IMR-90 (cell line): Measurements from ENCODE around the gene CORO1C. TPM values are rescaled to one million over a fixed set of nuclear protein-coding genes. Genes with fewer than 3 reads are reported as not detected.

Source experiments
- ATAC-seq: fragments of 200-7000 bp; cut with Tn5 transposase; 2 replicates; pipeline ENCODE4 v1.9.1; 2020; ENCODE audit warnings: low read depth, mild to moderate bottlenecking, moderate library complexity
- BruUV-seq: library from RNA; stranded (reverse); fragments of 400-500 nt; replicated peaks from 2 replicates; lab custom pipeline; 2021; lab: Mats Ljungman, UMichigan
- CTCF ChIA-PET: fragments of 300-600 bp; formaldehyde crosslinking; extraction: SDS; loops from one replicate; lab custom pipeline; 2021; ENCODE audit warnings: antibody characterized with exemption; lab: Yijun Ruan, JAX
- POLR2A ChIA-PET: fragments of 300-600 bp; sonication (Branson Sonifier 250); formaldehyde crosslinking; loops from one replicate; lab custom pipeline; 2022; ENCODE audit warnings: antibody characterized with exemption; ENCODE audit not compliant: unreplicated experiment; lab: Charles Lee
- DNase-seq: peaks from one replicate; pipeline ENCODE4 v3.0.0; 2013
- H2AFZ ChIP-seq: replicated peaks from 2 replicates; pipeline ENCODE3; 2013; ENCODE audit warnings: low read length, mild to moderate bottlenecking; ENCODE audit not compliant: poor library complexity
- H2AK5ac ChIP-seq: 2 replicates; pipeline ENCODE4 v1.6.1; 2013; ENCODE audit warnings: low read depth, low read length, inconsistent platforms
- H2AK9ac ChIP-seq: replicated peaks from 2 replicates; pipeline ENCODE3; 2013; ENCODE audit warnings: mild to moderate bottlenecking, low read depth, low read length, moderate library complexity; ENCODE audit not compliant: poor library complexity
- H2BK120ac ChIP-seq: 2 replicates; pipeline ENCODE4 v1.6.1; 2013; ENCODE audit warnings: low read depth, low read length, inconsistent platforms
- H2BK15ac ChIP-seq: 3 replicates; pipeline ENCODE4 v1.6.1; 2013; ENCODE audit warnings: low read depth, low read length, inconsistent platforms
- H2BK20ac ChIP-seq: 2 replicates; pipeline ENCODE4 v1.6.1; 2013; ENCODE audit warnings: low read depth, mild to moderate bottlenecking, inconsistent platforms, low read length, moderate library complexity
- H2BK5ac ChIP-seq: 2 replicates; pipeline ENCODE4 v1.6.1; 2013; ENCODE audit warnings: mild to moderate bottlenecking, low read depth, low read length, inconsistent platforms; ENCODE audit not compliant: poor library complexity, severe bottlenecking
- H3K14ac ChIP-seq: replicated peaks from 2 replicates; pipeline ENCODE4 v1.6.1; 2013; ENCODE audit warnings: low read depth, low read length, inconsistent platforms
- H3K18ac ChIP-seq: 2 replicates; pipeline ENCODE4 v1.6.1; 2013; ENCODE audit warnings: low read depth, low read length, control low read depth
- H3K23ac ChIP-seq: 2 replicates; pipeline ENCODE4 v1.6.1; 2013; ENCODE audit warnings: low read depth, low read length, inconsistent platforms
- H3K27ac ChIP-seq: 2 replicates; pipeline ENCODE4 v1.5.1; 2013; ENCODE audit warnings: mild to moderate bottlenecking, control low read depth, low read length; ENCODE audit not compliant: insufficient read depth
- H3K27me3 ChIP-seq: 2 replicates; pipeline ENCODE4 v1.6.1; 2013; ENCODE audit warnings: low read length; ENCODE audit not compliant: control insufficient read depth, insufficient read depth
- H3K36me3 ChIP-seq: 2 replicates; pipeline ENCODE4 v1.6.1; 2013; ENCODE audit warnings: low read length, mixed read lengths; ENCODE audit not compliant: control insufficient read depth, insufficient read depth
- H3K4ac ChIP-seq: 2 replicates; pipeline ENCODE4 v1.6.1; 2013; ENCODE audit warnings: low read depth, low read length, inconsistent platforms
- H3K4me1 ChIP-seq: 2 replicates; pipeline ENCODE4 v1.6.1; 2013; ENCODE audit warnings: low read length, mixed read lengths; ENCODE audit not compliant: control insufficient read depth, insufficient read depth
- H3K4me2 ChIP-seq: 2 replicates; pipeline ENCODE4 v1.6.1; 2013; ENCODE audit warnings: low read depth, mild to moderate bottlenecking, control low read depth, low read length, moderate library complexity
- H3K4me3 ChIP-seq: 2 replicates; pipeline ENCODE4 v1.5.1; 2013; ENCODE audit warnings: low read depth, mild to moderate bottlenecking, control low read depth, low read length, moderate library complexity; ENCODE audit not compliant: insufficient read depth
- H3K56ac ChIP-seq: 2 replicates; pipeline ENCODE4 v1.6.1; 2013; ENCODE audit warnings: low read length, inconsistent platforms; ENCODE audit not compliant: insufficient read depth; ENCODE audit errors: extremely low read depth
- H3K79me1 ChIP-seq, 2 experiments: 2 replicates each; pipeline ENCODE4 v1.6.1; 2013; ENCODE audit warnings: low read length in 2 of 2, inconsistent platforms in 1 of 2, low read depth in 1 of 2
- H3K9ac ChIP-seq: 2 replicates; pipeline ENCODE4 v1.6.1; 2013; ENCODE audit warnings: low read depth, low read length, control low read depth
- H3K9me1 ChIP-seq: 2 replicates; pipeline ENCODE4 v1.6.1; 2013; ENCODE audit warnings: low read length, inconsistent platforms; ENCODE audit not compliant: insufficient read depth
- H3K9me3 ChIP-seq: 2 replicates; pipeline ENCODE4 v1.6.1; 2013; ENCODE audit warnings: low read length; ENCODE audit not compliant: control insufficient read depth, insufficient read depth
- H4K20me1 ChIP-seq: 2 replicates; pipeline ENCODE4 v1.6.1; 2013; ENCODE audit warnings: low read length, inconsistent platforms; ENCODE audit not compliant: insufficient read depth
- H4K5ac ChIP-seq: 2 replicates; pipeline ENCODE4 v1.6.1; 2013; ENCODE audit warnings: mild to moderate bottlenecking, low read depth, low read length, control low read depth
- H4K8ac ChIP-seq, 2 experiments: 2 replicates each; pipeline ENCODE4 v1.6.1; 2013; ENCODE audit warnings: low read depth in 2 of 2, low read length in 2 of 2, control low read depth in 1 of 2, inconsistent platforms in 1 of 2
- H4K91ac ChIP-seq: 2 replicates; pipeline ENCODE4 v1.6.1; 2013; ENCODE audit warnings: low read depth, low read length, inconsistent platforms; ENCODE audit not compliant: insufficient read depth
- CEBPB ChIP-seq: IDR thresholded peaks from 2 replicates; pipeline ENCODE4 v1.6.1; 2012; ENCODE audit warnings: low read depth, low read length, improper control_type of control experiment
- CTCF ChIP-seq: conservative IDR thresholded peaks from 2 replicates; pipeline ENCODE4 v1.5.1; 2012; ENCODE audit warnings: mild to moderate bottlenecking, low read depth, low read length, improper control_type of control experiment
- ELK1 ChIP-seq: fragments of 150-350 bp; IDR thresholded peaks from 2 replicates; pipeline ENCODE4 v1.6.1; 2016; ENCODE audit warnings: low read depth, mild to moderate bottlenecking, low read length, moderate library complexity, borderline replicate concordance
- MAZ ChIP-seq: IDR thresholded peaks from 2 replicates; pipeline ENCODE4 v1.6.1; 2012; ENCODE audit warnings: low read depth, mild to moderate bottlenecking, low read length, improper control_type of control experiment, moderate library complexity, borderline replicate concordance
- NFE2L2 ChIP-seq: fragments of 150-350 bp; IDR thresholded peaks from 2 replicates; pipeline ENCODE4 v1.6.1; 2016; ENCODE audit warnings: low read depth, mild to moderate bottlenecking, low read length
- RFX5 ChIP-seq: IDR thresholded peaks from 2 replicates; pipeline ENCODE4 v1.8.0; 2012; ENCODE audit warnings: low read depth, mild to moderate bottlenecking, low read length, moderate library complexity
- SMC3 ChIP-seq: fragments of 150-350 bp; IDR thresholded peaks from 2 replicates; pipeline ENCODE4 v1.6.1; 2016; ENCODE audit warnings: low read depth, mild to moderate bottlenecking, antibody characterized with exemption, low read length, moderate library complexity
- WGBS, 2 experiments: methylation state at CpG; one replicate each; pipeline versions ENCODE4 v1.1.5 to v1.1.7; 2013; ENCODE audit warnings: missing lambda C conversion rate in 2 of 2; ENCODE audit not compliant: insufficient read length in 1 of 2; ENCODE audit errors: extremely low coverage in 2 of 2; 5-methylcytosine and 5-hydroxymethylcytosine counted together
- dilution Hi-C: fragments of 300-500 bp; cut with HindIII; formaldehyde crosslinking; loops from one replicate; pipeline ENCODE4 v1.14.3; 2018; ENCODE audit warnings: low sequenced_read_pairs; ENCODE audit not compliant: unreplicated experiment
- in situ Hi-C: fragments of 300-500 bp; cut with MboI; formaldehyde crosslinking; loops from 3 replicates; pipeline ENCODE4 v1.14.3; 2019; ENCODE audit warnings: low sequenced_read_pairs, inconsistent platforms, mixed read lengths
- intact Hi-C: fragments of 100-400 bp; cut with micrococcal nuclease; formaldehyde crosslinking; loops from 2 replicates; pipeline ENCODE4 v1.10.0; 2022
- polyA plus RNA-seq, 3 experiments: library from polyadenylated mRNA; depleted of rRNA; stranded (reverse); fragments of >200 nt; gene quantifications; 2 replicates each; pipeline ENCODE4 v1.2.3, GENCODE V29; 2012; ENCODE audit warnings: low replicate concordance in 1 of 3
- total RNA-seq: library from RNA; depleted of rRNA; stranded (reverse); fragments of >200 nt; gene quantifications from 2 replicates; pipeline ENCODE4 v1.2.3, GENCODE V29; 2012

Gene CORO1C
- total and polyA plus RNA-seq, 2 of the 4 experiments (the other 2 are of a cell fraction) = 675 to 1,100 TPM

- Histone ChIP-seq H2BK15ac (no peak overlapping the region; the same call in 2 of the 3 replicates), H3K9me1 (peaks cover 5% of the 10 kb centered on the region; the same call in 1 of the 2 replicates), H3K79me1 (peaks cover 0 to 5% of the 10 kb centered on the region in 2 experiments; a peak in 2 of 4 replicates), H2AFZ (no peak overlapping the region), H3K36me3 (no peaks in the 10 kb centered on the region), H2AK5ac (no peak overlapping the region), H3K18ac (no peak overlapping the region), H3K4ac (no peak overlapping the region; the same call in 1 of the 2 replicates), H3K56ac (no peak overlapping the region), H2BK120ac (no peak overlapping the region), H4K5ac (no peak overlapping the region), H2AK9ac (no peak overlapping the region), H3K9me3 (no peaks in the 10 kb centered on the region), H4K8ac (no peak overlapping the region), H3K14ac (no peak overlapping the region), H2BK5ac (no peak overlapping the region), H3K9ac (no peak overlapping the region), H3K23ac (no peak overlapping the region), H4K91ac (no peak overlapping the region), H3K4me3 (no peak overlapping the region), H3K4me1 (peaks cover 3% of the 10 kb centered on the region; the same call in 1 of the 2 replicates), H3K27me3 (no peaks in the 10 kb centered on the region), H3K4me2 (no peak overlapping the region), H2BK20ac (no peak overlapping the region), H4K20me1 (no peaks in the 10 kb centered on the region), H3K27ac (no peak overlapping the region)
- WGBS, 2 experiments = 79% methylated on average over 6 of the region's 10 CpGs; no CpG with 5 or more reads in 1 of the 2 experiments
- no peak for TF ChIP-seq MAZ
- TF ChIP-seq SMC3 = no peak
- TF ChIP-seq CTCF = no peak
- TF ChIP-seq CEBPB = no peak
- TF ChIP-seq NFE2L2 = no peak
- TF ChIP-seq ELK1 = no peak
- no peak for TF ChIP-seq RFX5
- POLR2A ChIA-PET = no interaction called here
- intact Hi-C loops = no loop called here
- in situ Hi-C loops = no loop called here
- CTCF ChIA-PET = no interaction called here
- BruUV-seq = no TSS peak
- ATAC-seq (no peak), DNase-seq (no peak)
- dilution Hi-C loops = no loop called here
These were observed 131.2 kb downstream of the CORO1C start for GRCh38 chr12:108599948-108600701.
